ENCODE results near the gene ATP13A4.

GRCh38 chr3:193509103-193509965, 45.4 kb downstream of the ATP13A4 start:
- TF ChIP-seq CTCF (IDR thresholded peaks at IDR 0.05) (no peak), POLR2A (IDR thresholded peaks at IDR 0.05) (no peak)

All from thyroid gland (tissue), 4 donors.